Activated T-helper 2 cell treated with anti-CD3 and anti-CD28 coated beads, Interferon-gamma antibody, Interleukin-2, Interleukin-4, amounts not matched to agents 10 μg/mL and 5 μg/mL and 100 μg/mL, durations not matched to agents 14 hours and 24 hours and 36 hours (primary cell): ENCODE results near the gene SMOC1. TPM values are rescaled to one million over a fixed set of nuclear protein-coding genes. Genes with fewer than 3 reads are reported as not detected.

Experiments used
- DNase-seq: peaks from one replicate; pipeline ENCODE4 v3.0.0; 2021; ENCODE audit warnings: low spot score
- H3K27ac Mint-ChIP-seq: one replicate; pipeline ENCODE4 v1.8.0; 2021; ENCODE audit warnings: mixed read lengths
- H3K27me3 Mint-ChIP-seq: one replicate; pipeline ENCODE4 v1.8.0; 2021; ENCODE audit warnings: low read depth, mixed read lengths
- H3K36me3 Mint-ChIP-seq: one replicate; pipeline ENCODE4 v1.8.0; 2021; ENCODE audit warnings: low read depth, mixed read lengths
- H3K4me1 Mint-ChIP-seq: one replicate; pipeline ENCODE4 v1.8.0; 2021; ENCODE audit warnings: low read depth, mixed read lengths
- H3K4me3 Mint-ChIP-seq: one replicate; pipeline ENCODE4 v1.8.0; 2021; ENCODE audit warnings: low read depth, mild to moderate bottlenecking, moderate library complexity, mixed read lengths
- H3K9me3 Mint-ChIP-seq: one replicate; pipeline ENCODE4 v1.8.0; 2021; ENCODE audit warnings: mixed read lengths
- intact Hi-C: fragments of 100-400 bp; cut with micrococcal nuclease; formaldehyde crosslinking; loops from one replicate; pipeline ENCODE4 v1.15.1; 2023
- total RNA-seq: library from RNA; stranded (reverse); gene quantifications from 2 replicates; pipeline ENCODE4 v1.2.3, GENCODE V29; 2022

The SMOC1 gene
- total RNA-seq, 1 donor from 2014 or later: not detected

DNA sequence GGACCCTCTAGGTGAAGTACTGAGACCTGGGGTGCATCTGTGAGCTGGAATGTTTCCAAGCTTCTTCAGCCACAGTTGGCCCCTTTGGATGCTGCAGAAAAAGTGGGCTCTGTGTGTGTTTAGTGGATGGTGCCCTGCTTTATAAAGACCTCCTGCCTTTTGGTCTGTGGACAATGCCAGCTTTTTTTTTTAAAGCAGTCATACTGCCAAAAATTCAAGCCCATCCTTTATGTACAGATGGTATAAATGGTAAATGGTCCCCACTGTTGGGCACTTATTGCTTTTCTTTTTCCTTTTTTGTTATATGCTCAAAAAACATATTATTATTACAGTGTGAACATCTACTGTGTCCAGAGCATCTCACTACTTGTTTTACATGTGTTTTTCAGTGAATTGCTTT, 81.1 kb downstream of the SMOC1 start:
- Mint-ChIP-seq H3K4me3 (no peak overlapping the region), H3K4me1 (no peaks in the 10 kb centered on the region), H3K27me3 (peaks cover 15% of the 10 kb centered on the region), H3K36me3 (no peaks in the 10 kb centered on the region), H3K9me3 (no peaks in the 10 kb centered on the region), H3K27ac (no peak overlapping the region)
- DNase-seq: no peak
- intact Hi-C loops: no loop called here

GRCh38 chr14:69963966-69964365, 84.8 kb downstream of the SMOC1 start:
- H3K36me3 Mint-ChIP-seq: no peaks in the 10 kb centered on the region
- intact Hi-C loops: no loop called here
- H3K27ac Mint-ChIP-seq: no peak overlapping the region
- no peaks in the 10 kb centered on the region for H3K9me3 Mint-ChIP-seq
- no peak overlapping the region for H3K4me3 Mint-ChIP-seq
- peaks cover 3% of the 10 kb centered on the region for H3K27me3 Mint-ChIP-seq
- no peak for DNase-seq
- no peaks in the 10 kb centered on the region for H3K4me1 Mint-ChIP-seq

DNA sequence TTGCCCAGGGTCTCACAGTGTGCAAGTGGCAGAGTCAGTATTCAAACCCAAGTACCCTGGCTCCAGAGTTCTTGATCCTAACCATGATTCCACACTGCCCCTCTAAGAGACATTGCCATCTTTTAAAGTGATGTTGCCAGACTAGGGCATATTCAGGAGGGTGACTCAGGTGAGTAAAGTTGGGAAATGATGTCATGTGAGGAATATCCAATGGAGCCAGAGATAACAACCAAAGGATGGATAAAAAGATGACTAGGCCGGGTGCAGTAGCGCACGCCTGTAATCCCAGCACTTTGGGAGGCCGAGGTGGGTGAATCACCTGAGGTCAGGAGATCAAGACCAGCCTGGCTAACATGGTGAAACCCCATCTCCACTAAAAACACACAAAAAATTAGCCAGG, 85.6 kb downstream of the SMOC1 start:
- Mint-ChIP-seq H3K9me3 (no peaks in the 10 kb centered on the region), H3K27me3 (peaks cover 1% of the 10 kb centered on the region), H3K4me3 (no peak overlapping the region), H3K27ac (no peak overlapping the region), H3K4me1 (no peaks in the 10 kb centered on the region), H3K36me3 (no peaks in the 10 kb centered on the region)
- intact Hi-C loops: no loop called here
- DNase-seq: no peak

GRCh38 chr14:69968132-69968531, 88.9 kb downstream of the SMOC1 start:
- Mint-ChIP-seq H3K9me3 (no peaks in the 10 kb centered on the region), H3K27ac (no peak overlapping the region), H3K27me3 (no peaks in the 10 kb centered on the region), H3K36me3 (no peaks in the 10 kb centered on the region), H3K4me1 (no peaks in the 10 kb centered on the region), H3K4me3 (no peak overlapping the region)
- intact Hi-C loops: no loop called here
- DNase-seq: no peak

DNA sequence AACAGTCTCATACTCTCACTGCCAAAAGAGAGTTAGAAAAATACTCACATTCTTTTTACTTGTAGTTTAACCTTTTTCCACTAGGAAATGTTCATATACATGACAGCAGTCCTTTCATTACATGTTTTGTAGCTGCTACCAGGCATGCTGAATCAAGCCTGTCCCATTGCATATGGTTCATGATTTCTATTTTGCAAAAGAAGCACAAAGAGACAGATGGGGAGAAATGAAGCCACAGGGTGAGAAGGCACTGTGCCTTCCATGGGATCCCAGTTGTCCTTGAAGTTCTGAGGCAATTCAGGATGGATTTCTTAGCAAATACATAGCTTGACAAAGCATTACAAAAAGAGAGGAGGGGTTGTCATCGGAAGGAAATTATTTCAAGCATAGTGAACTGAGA, 89.5 kb downstream of the SMOC1 start:
- no peak for DNase-seq
- H3K9me3 Mint-ChIP-seq: no peaks in the 10 kb centered on the region
- no peak overlapping the region for H3K27ac Mint-ChIP-seq
- intact Hi-C loops: no loop called here
- no peaks in the 10 kb centered on the region for H3K4me1 Mint-ChIP-seq
- no peaks in the 10 kb centered on the region for H3K36me3 Mint-ChIP-seq
- H3K4me3 Mint-ChIP-seq: no peak overlapping the region
- no peaks in the 10 kb centered on the region for H3K27me3 Mint-ChIP-seq

- Mint-ChIP-seq H3K27me3 (peaks cover 3% of the 10 kb centered on the region), H3K27ac (no peak overlapping the region), H3K4me3 (no peak overlapping the region), H3K9me3 (no peaks in the 10 kb centered on the region), H3K4me1 (no peaks in the 10 kb centered on the region), H3K36me3 (no peaks in the 10 kb centered on the region)
- DNase-seq: no peak
- intact Hi-C loops: no loop called here
Observed at GRCh38 chr14:69972755-69973154, 93.5 kb downstream of the SMOC1 start.

DNA sequence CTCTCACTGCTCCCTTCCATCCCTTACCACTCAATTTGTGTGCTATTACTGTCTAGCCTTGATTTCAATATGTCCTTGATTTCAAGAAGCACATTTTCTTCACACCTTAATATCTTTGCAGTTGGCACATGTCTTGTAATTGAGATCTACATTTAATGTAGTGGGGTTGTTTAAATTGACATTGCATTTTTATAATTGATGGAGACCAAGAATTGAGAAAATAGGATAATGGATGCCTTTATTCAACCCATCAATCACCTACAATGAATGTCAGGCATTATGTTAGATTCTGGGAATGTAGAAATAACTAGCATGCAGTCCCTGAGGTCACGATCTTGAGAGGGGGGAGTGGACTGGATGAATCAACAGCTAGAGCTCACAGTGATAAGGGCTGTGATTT, 94.6 kb downstream of the SMOC1 start:
- Mint-ChIP-seq H3K4me3 (no peak overlapping the region), H3K4me1 (no peaks in the 10 kb centered on the region), H3K36me3 (no peaks in the 10 kb centered on the region), H3K27ac (no peak overlapping the region), H3K27me3 (peaks cover 6% of the 10 kb centered on the region), H3K9me3 (no peaks in the 10 kb centered on the region)
- intact Hi-C loops: no loop called here
- DNase-seq: no peak

DNA sequence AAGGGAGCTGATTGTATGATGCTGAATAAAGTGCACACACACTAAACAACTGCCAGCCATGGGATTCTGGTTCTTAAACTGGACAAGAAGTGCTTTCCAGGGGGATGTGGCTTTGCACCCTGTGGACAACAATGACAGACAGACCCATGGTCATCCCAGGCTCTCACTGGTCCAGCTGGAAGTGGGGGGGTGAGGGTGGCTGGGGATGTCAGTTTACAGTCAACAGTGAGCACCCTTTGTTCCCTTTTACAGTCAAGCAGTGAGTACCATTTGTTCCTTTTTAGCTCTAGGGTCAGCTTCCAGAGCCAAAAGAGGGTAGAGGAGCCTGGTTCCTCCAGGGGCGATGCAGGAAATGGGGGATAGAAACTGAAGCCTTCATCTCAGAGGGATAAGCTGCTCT, 100.7 kb downstream of the SMOC1 start:
- no peaks in the 10 kb centered on the region for H3K9me3 Mint-ChIP-seq
- no peaks in the 10 kb centered on the region for H3K4me1 Mint-ChIP-seq
- no peak overlapping the region for H3K4me3 Mint-ChIP-seq
- peaks cover 18% of the 10 kb centered on the region for H3K27me3 Mint-ChIP-seq
- H3K27ac Mint-ChIP-seq: no peak overlapping the region
- intact Hi-C loops: no loop called here
- DNase-seq: no peak
- H3K36me3 Mint-ChIP-seq: no peaks in the 10 kb centered on the region

GRCh38 chr14:69980457-69981425, 101.5 kb downstream of the SMOC1 start:
- no peaks in the 10 kb centered on the region for H3K4me1 Mint-ChIP-seq
- H3K27me3 Mint-ChIP-seq: peaks cover 18% of the 10 kb centered on the region
- H3K4me3 Mint-ChIP-seq: no peak overlapping the region

GRCh38 chr14:69982220-69982839, 103.1 kb downstream of the SMOC1 start:
- Mint-ChIP-seq H3K4me1 (no peaks in the 10 kb centered on the region), H3K9me3 (no peaks in the 10 kb centered on the region), H3K36me3 (no peaks in the 10 kb centered on the region), H3K27ac (no peak overlapping the region), H3K4me3 (no peak overlapping the region), H3K27me3 (peaks cover 25% of the 10 kb centered on the region)
- no peak for DNase-seq
- intact Hi-C loops: no loop called here

More at GRCh38 chr14:69980457-69981425, 101.5 kb downstream of the SMOC1 start:
- intact Hi-C loops: no loop called here
- no peaks in the 10 kb centered on the region for H3K9me3 Mint-ChIP-seq
- no peak overlapping the region for H3K27ac Mint-ChIP-seq
- H3K36me3 Mint-ChIP-seq: no peaks in the 10 kb centered on the region
- DNase-seq: no peak

GRCh38 chr14:69982886-69983285, 103.7 kb downstream of the SMOC1 start:
- H3K27ac Mint-ChIP-seq: no peak overlapping the region
- H3K4me1 Mint-ChIP-seq: no peaks in the 10 kb centered on the region
- no peak overlapping the region for H3K4me3 Mint-ChIP-seq
- intact Hi-C loops: no loop called here
- H3K27me3 Mint-ChIP-seq: peaks cover 25% of the 10 kb centered on the region
- no peaks in the 10 kb centered on the region for H3K9me3 Mint-ChIP-seq
- H3K36me3 Mint-ChIP-seq: no peaks in the 10 kb centered on the region
- DNase-seq: no peak

GRCh38 chr14:69983317-69983716, 104.1 kb downstream of the SMOC1 start:
- Mint-ChIP-seq H3K4me3 (no peak overlapping the region), H3K9me3 (no peaks in the 10 kb centered on the region), H3K27ac (no peak overlapping the region), H3K4me1 (no peaks in the 10 kb centered on the region), H3K27me3 (peaks cover 24% of the 10 kb centered on the region), H3K36me3 (no peaks in the 10 kb centered on the region)
- intact Hi-C loops: no loop called here
- no peak for DNase-seq

DNA sequence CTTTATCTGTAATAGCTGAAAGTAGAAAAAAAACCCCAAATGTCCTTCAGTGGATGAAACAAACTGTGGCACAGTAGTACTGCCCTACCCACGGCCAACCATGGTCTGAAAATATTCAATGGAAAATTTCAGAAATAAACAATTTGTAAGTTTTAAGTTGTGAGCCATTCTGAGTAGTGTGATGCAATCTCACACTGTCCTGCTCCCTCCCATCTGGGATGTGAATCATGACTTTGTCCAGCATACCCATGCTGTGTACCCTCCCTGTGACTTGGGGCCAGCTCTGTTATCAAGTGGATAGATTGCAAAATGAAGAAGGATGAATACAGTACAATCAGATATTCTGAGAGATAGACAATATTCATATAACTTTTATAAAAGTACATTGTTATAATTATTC, 106.2 kb downstream of the SMOC1 start:
- Mint-ChIP-seq H3K9me3 (no peaks in the 10 kb centered on the region), H3K27me3 (peaks cover 25% of the 10 kb centered on the region), H3K4me3 (no peak overlapping the region), H3K27ac (no peak overlapping the region), H3K36me3 (no peaks in the 10 kb centered on the region), H3K4me1 (no peaks in the 10 kb centered on the region)
- no peak for DNase-seq
- intact Hi-C loops: no loop called here
